Trophoblast cell (in vitro differentiated cells and primary cell): ENCODE data around the gene ZNF148.

Experiments used
- DNase-seq, 2 donors: peaks; one replicate each; pipeline ENCODE4 v3.0.0-alpha.2; 2016
- H2AFZ ChIP-seq: 2 replicates; pipeline ENCODE4 v1.6.1; 2013; ENCODE audit warnings: low read length, moderate library complexity, mild to moderate bottlenecking; ENCODE audit not compliant: insufficient read depth, poor library complexity
- H2AK5ac ChIP-seq: 2 replicates; pipeline ENCODE4 v1.6.1; 2013; ENCODE audit warnings: mild to moderate bottlenecking, low read length
- H2BK120ac ChIP-seq: 2 replicates; pipeline ENCODE4 v1.6.1; 2013; ENCODE audit warnings: low read length, mild to moderate bottlenecking, moderate library complexity; ENCODE audit not compliant: insufficient read depth, poor library complexity
- H2BK12ac ChIP-seq: 2 replicates; pipeline ENCODE4 v1.6.1; 2013; ENCODE audit warnings: mild to moderate bottlenecking, low read length, moderate library complexity
- H2BK5ac ChIP-seq: 2 replicates; pipeline ENCODE4 v1.6.1; 2013; ENCODE audit warnings: low read length, low read depth, moderate library complexity, mild to moderate bottlenecking; ENCODE audit not compliant: poor library complexity
- H3K14ac ChIP-seq: 2 replicates; pipeline ENCODE4 v1.6.1; 2013; ENCODE audit warnings: mild to moderate bottlenecking, low read length
- H3K18ac ChIP-seq: 2 replicates; pipeline ENCODE4 v1.6.1; 2013; ENCODE audit warnings: mild to moderate bottlenecking, low read length
- H3K23ac ChIP-seq: 2 replicates; pipeline ENCODE4 v1.6.1; 2013; ENCODE audit warnings: low read length
- H3K27ac ChIP-seq: 2 replicates; pipeline ENCODE4 v1.5.1; 2013; ENCODE audit warnings: low read depth, mild to moderate bottlenecking, inconsistent platforms, low read length, moderate library complexity
- H3K27me3 ChIP-seq: 2 replicates; pipeline ENCODE4 v1.6.1; 2013; ENCODE audit warnings: inconsistent platforms, mild to moderate bottlenecking, low read length, moderate library complexity; ENCODE audit not compliant: insufficient read depth
- H3K36me3 ChIP-seq, 2 experiments: 1 replicate in 1 of 2; 2 replicates in 1 of 2; pipeline ENCODE4 v1.6.1; 2013; ENCODE audit warnings: low read length in 2 of 2, mild to moderate bottlenecking in 2 of 2, moderate library complexity in 1 of 2; ENCODE audit not compliant: insufficient read depth in 2 of 2, control insufficient read depth in 1 of 2
- H3K4ac ChIP-seq: 2 replicates; pipeline ENCODE4 v1.6.1; 2013; ENCODE audit warnings: low read depth, mild to moderate bottlenecking, low read length, moderate library complexity
- H3K4me1 ChIP-seq, 2 experiments: 1 replicate in 1 of 2; 2 replicates in 1 of 2; pipeline ENCODE4 v1.6.1; 2013; ENCODE audit warnings: low read length in 2 of 2, mild to moderate bottlenecking in 2 of 2, moderate library complexity in 1 of 2; ENCODE audit not compliant: insufficient read depth in 2 of 2, control insufficient read depth in 1 of 2
- H3K4me2 ChIP-seq: 2 replicates; pipeline ENCODE4 v1.6.1; 2013; ENCODE audit warnings: inconsistent platforms, mild to moderate bottlenecking, low read length, moderate library complexity
- H3K4me3 ChIP-seq: 2 replicates; pipeline ENCODE4 v1.5.1; 2013; ENCODE audit warnings: mild to moderate bottlenecking, low read depth, low read length, inconsistent platforms
- H3K79me1 ChIP-seq: one replicate; pipeline ENCODE4 v1.6.1; 2013; ENCODE audit warnings: low read length
- H3K79me2 ChIP-seq: 2 replicates; pipeline ENCODE4 v1.6.1; 2013; ENCODE audit warnings: low read length, mild to moderate bottlenecking; ENCODE audit not compliant: control insufficient read depth, insufficient read depth, poor library complexity
- H3K9ac ChIP-seq: 2 replicates; pipeline ENCODE4 v1.6.1; 2013; ENCODE audit warnings: mild to moderate bottlenecking, low read length
- H3K9me3 ChIP-seq: 2 replicates; pipeline ENCODE4 v1.6.1; 2013; ENCODE audit warnings: low read depth, mild to moderate bottlenecking, control low read depth, inconsistent platforms, low read length; ENCODE audit not compliant: insufficient read depth
- H4K12ac ChIP-seq: 2 replicates; pipeline ENCODE4 v1.6.1; 2013; ENCODE audit warnings: low read depth, mild to moderate bottlenecking, low read length, moderate library complexity
- H4K8ac ChIP-seq: 2 replicates; pipeline ENCODE4 v1.6.1; 2013; ENCODE audit warnings: low read depth, mild to moderate bottlenecking, low read length, moderate library complexity
- H4K91ac ChIP-seq: one replicate; pipeline ENCODE4 v1.6.1; 2013; ENCODE audit warnings: low read depth, mild to moderate bottlenecking, low read length, moderate library complexity
- WGBS: extraction: QIAGEN DNeasy Blood & Tissue Kit; methylation state at CpG from one replicate; pipeline ENCODE4 v1.1.7; 2013; ENCODE audit warnings: missing lambda C conversion rate; ENCODE audit not compliant: insufficient read length, insufficient coverage; ENCODE audit errors: extremely low coverage; 5-methylcytosine and 5-hydroxymethylcytosine counted together

Gene ZNF148

DNA sequence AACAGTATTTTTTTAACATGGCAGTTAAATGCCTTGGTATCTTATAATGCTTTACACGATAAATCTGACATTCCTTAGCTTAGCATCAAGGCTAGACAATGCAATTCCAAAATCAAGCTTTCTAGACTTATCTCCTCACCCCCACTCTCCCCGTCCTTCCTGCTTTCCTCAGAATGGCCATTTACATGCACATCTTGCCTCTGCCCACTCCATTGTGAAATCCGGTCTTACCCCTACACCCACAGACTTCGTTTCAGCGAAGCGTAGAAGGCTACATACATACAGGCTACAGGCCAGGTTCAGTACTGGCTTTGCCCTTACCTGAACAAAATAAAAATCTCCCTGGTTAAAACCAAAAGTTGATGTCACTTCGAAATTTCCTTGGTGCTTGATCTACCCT, 104.0 kb downstream of the ZNF148 start:
- Histone ChIP-seq H2AK5ac (no peak overlapping the region), H3K27ac (no peak overlapping the region), H2BK12ac (peak overlapping the region; percentile 13), H3K23ac (no peak overlapping the region), H3K79me1 (no peaks in the 10 kb centered on the region), H3K79me2 (no peaks in the 10 kb centered on the region), H3K14ac (no peak overlapping the region), H2AFZ (no peak overlapping the region), H3K18ac (no peak overlapping the region), H4K91ac (no peak overlapping the region), H3K4me1 (no peaks in the 10 kb centered on the region), H3K36me3 (no peaks in the 10 kb centered on the region), H2BK5ac (no peak overlapping the region), H2BK120ac (no peak overlapping the region), H3K4me3 (no peak overlapping the region), H3K9ac (no peak overlapping the region), H3K9me3 (no peaks in the 10 kb centered on the region), H4K8ac (no peak overlapping the region), H4K12ac (no peak overlapping the region), H3K4me2 (no peak overlapping the region), H3K27me3 (no peaks in the 10 kb centered on the region), H3K4ac (no peak overlapping the region)
- DNase-seq: no peak
- WGBS: no CpG with 5 or more reads among the region's 7 CpGs

DNA sequence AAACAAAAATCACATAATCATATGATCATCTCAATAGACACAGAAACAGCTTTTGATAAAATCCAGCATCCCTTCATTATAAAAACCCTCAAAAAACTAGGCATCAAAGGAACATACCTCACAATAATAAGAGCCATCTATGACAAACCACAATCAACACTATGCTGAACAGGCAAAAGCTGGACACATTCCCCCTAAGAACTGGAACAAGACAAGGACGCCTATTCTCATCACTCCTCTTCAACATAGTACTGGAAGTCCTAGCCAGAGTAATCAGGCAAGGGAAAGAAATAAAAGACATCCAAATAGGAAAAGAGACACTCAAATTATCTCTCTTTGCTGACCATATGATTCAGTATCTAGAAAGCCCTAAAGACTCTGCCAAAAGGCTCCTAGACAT, 107.7 kb downstream of the ZNF148 start:
- no peak overlapping the region for H3K27ac ChIP-seq
- H3K27me3 ChIP-seq: no peaks in the 10 kb centered on the region
- H3K36me3 ChIP-seq: peaks cover 0 to 2% of the 10 kb centered on the region in 2 experiments
- no peaks in the 10 kb centered on the region for H3K79me2 ChIP-seq
- H2BK12ac ChIP-seq: no peak overlapping the region
- H4K91ac ChIP-seq: no peak overlapping the region
- no peak overlapping the region for H4K12ac ChIP-seq
- H2BK120ac ChIP-seq: no peak overlapping the region
- H3K4me3 ChIP-seq: no peak overlapping the region
- H2AFZ ChIP-seq: no peak overlapping the region
- no peaks in the 10 kb centered on the region for H3K9me3 ChIP-seq
- no peak for DNase-seq
- H3K9ac ChIP-seq: no peak overlapping the region
- H3K4ac ChIP-seq: no peak overlapping the region
- H3K23ac ChIP-seq: no peak overlapping the region
- H3K79me1 ChIP-seq: no peaks in the 10 kb centered on the region
- H4K8ac ChIP-seq: no peak overlapping the region
- H3K4me2 ChIP-seq: no peak overlapping the region
- no peak overlapping the region for H3K18ac ChIP-seq
- WGBS: no CpG with 5 or more reads among the region's 1 CpG
- no peaks in the 10 kb centered on the region for H3K4me1 ChIP-seq
- H3K14ac ChIP-seq: no peak overlapping the region
- H2AK5ac ChIP-seq: no peak overlapping the region
- no peak overlapping the region for H2BK5ac ChIP-seq

DNA sequence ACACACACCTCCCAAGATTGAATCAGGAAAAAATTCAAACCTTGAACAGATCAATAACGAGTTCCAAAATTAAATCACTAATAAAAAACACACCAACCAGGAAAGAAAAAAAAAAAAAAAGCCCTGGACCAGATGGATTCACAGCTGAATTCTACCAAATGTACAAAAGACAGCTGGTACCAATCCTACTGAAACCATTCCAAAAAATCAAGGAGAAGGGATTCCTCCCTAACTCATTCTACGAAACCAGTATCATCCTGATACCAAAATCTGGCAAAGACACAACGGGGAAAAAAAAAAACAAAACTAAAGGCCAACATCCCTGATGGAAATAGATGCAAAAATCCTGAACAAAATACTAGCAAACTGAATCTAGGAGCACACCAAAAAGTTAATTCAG, 108.2 kb downstream of the ZNF148 start:
- H2AFZ ChIP-seq: no peak overlapping the region
- H2AK5ac ChIP-seq: no peak overlapping the region
- no peak overlapping the region for H3K9ac ChIP-seq
- H2BK5ac ChIP-seq: no peak overlapping the region
- no peaks in the 10 kb centered on the region for H3K9me3 ChIP-seq
- peaks cover 0 to 2% of the 10 kb centered on the region in 2 experiments for H3K36me3 ChIP-seq
- H3K4me2 ChIP-seq: no peak overlapping the region
- H4K12ac ChIP-seq: no peak overlapping the region
- H3K14ac ChIP-seq: no peak overlapping the region
- no peak overlapping the region for H2BK12ac ChIP-seq
- no peak overlapping the region for H3K27ac ChIP-seq
- no peaks in the 10 kb centered on the region for H3K27me3 ChIP-seq
- no peaks in the 10 kb centered on the region for H3K79me2 ChIP-seq
- no peak overlapping the region for H3K4me3 ChIP-seq
- H3K79me1 ChIP-seq: no peaks in the 10 kb centered on the region
- DNase-seq: no peak
- no CpG with 5 or more reads among the region's 3 CpGs for WGBS
- no peak overlapping the region for H2BK120ac ChIP-seq
- no peak overlapping the region for H4K8ac ChIP-seq
- no peak overlapping the region for H4K91ac ChIP-seq
- no peak overlapping the region for H3K23ac ChIP-seq
- H3K4me1 ChIP-seq: no peaks in the 10 kb centered on the region
- no peak overlapping the region for H3K18ac ChIP-seq
- H3K4ac ChIP-seq: no peak overlapping the region

DNA sequence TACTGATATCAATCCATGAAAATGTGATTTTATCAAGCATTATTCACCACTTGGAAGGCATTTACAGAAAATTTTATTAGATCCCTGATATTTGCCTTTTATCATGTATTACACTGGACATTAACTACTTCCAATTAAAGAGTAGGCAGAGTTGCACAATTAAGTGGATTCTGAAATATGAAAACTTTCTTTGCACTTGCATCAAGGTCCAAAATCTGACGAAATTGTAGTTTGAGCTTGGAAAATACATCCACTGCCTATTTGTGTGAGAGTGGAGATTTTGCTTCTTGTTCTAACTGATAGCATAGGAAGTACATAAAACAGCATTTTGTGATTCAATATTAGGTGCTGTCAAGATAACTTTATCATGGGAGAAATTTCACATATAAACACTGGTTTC, 113.0 kb downstream of the ZNF148 start:
- no peak overlapping the region for H2AFZ ChIP-seq
- H3K79me1 ChIP-seq: no peaks in the 10 kb centered on the region
- no CpG with 5 or more reads among the region's 1 CpG for WGBS
- H2BK5ac ChIP-seq: no peak overlapping the region
- no peak overlapping the region for H3K4me3 ChIP-seq
- H3K79me2 ChIP-seq: no peaks in the 10 kb centered on the region
- no peaks in the 10 kb centered on the region for H3K9me3 ChIP-seq
- H3K4me2 ChIP-seq: no peak overlapping the region
- H2BK120ac ChIP-seq: no peak overlapping the region
- no peak overlapping the region for H2BK12ac ChIP-seq
- no peak overlapping the region for H4K91ac ChIP-seq
- H3K9ac ChIP-seq: no peak overlapping the region
- no peak overlapping the region for H3K18ac ChIP-seq
- peaks cover 0 to 2% of the 10 kb centered on the region in 2 experiments for H3K36me3 ChIP-seq
- no peak overlapping the region for H3K27ac ChIP-seq
- H2AK5ac ChIP-seq: no peak overlapping the region
- no peak for DNase-seq
- no peak overlapping the region for H3K14ac ChIP-seq
- H3K4ac ChIP-seq: no peak overlapping the region
- no peaks in the 10 kb centered on the region for H3K4me1 ChIP-seq
- no peaks in the 10 kb centered on the region for H3K27me3 ChIP-seq
- no peak overlapping the region for H4K12ac ChIP-seq
- no peak overlapping the region for H3K23ac ChIP-seq
- H4K8ac ChIP-seq: no peak overlapping the region
